ENCODE measurements around the gene FAM234B. TPM values are rescaled to one million over a fixed set of nuclear protein-coding genes. Genes with fewer than 3 reads are reported as not detected.
A peak's percentile ranks its signal among the peaks of the same experiment; 100 is the strongest.

FAM234B gene
- total RNA-seq, 6 donors from 2014 or later = 3.1 to 16.2 (median 8.8) TPM

GRCh38 chr12:13000616-13000924, 43.6 kb upstream of the FAM234B start:
- ATAC-seq (ENCODE audit: low FRiP score in 2 of 2) (peak; percentile 63 to 71), DNase-seq (peak in 1 of 2 donors; percentile 63)
- TF ChIP-seq POLR2A (IDR thresholded peaks at IDR 0.05) (peak in 1 of 4 donors; percentile 66), POLR2AphosphoS5 (IDR thresholded peaks at IDR 0.05) (no peak)
- no peaks in the 10 kb centered on the region for H3K36me3 ChIP-seq
- H3K27me3 ChIP-seq = no peaks in the 10 kb centered on the region
- 0 to 1% methylated on average over 12 to 15 of the region's 16 CpGs for WGBS, 2 donors
- peak overlapping the region; percentile 42 to 97 (median 79) for H3K4me3 ChIP-seq
- H3K27ac ChIP-seq = peak overlapping the region; percentile 94 to 97 (median 96)
- H3K4me1 ChIP-seq = peaks cover 16 to 42% (median 34%) of the 10 kb centered on the region in 4 donors
- no peaks in the 10 kb centered on the region for H3K9me3 ChIP-seq

- Histone ChIP-seq H3K27me3 (no peaks in the 10 kb centered on the region), H3K36me3 (no peaks in the 10 kb centered on the region), H3K9me3 (no peaks in the 10 kb centered on the region), H3K27ac (peak overlapping the region; percentile 94 to 97 (median 96)), H3K4me1 (peaks cover 16 to 42% (median 34%) of the 10 kb centered on the region in 4 donors), H3K4me3 (peak overlapping the region; percentile 42 to 97 (median 79))
- DNase-seq = peak; percentile 70 to 92
- peak; percentile 37 to 70 for ATAC-seq (ENCODE audit: low FRiP score in 2 of 2)
- 0% methylated on average over 11 to 45 of the region's 82 CpGs for WGBS, 2 donors
- TF ChIP-seq EP300 (IDR thresholded peaks at IDR 0.05) (no peak), CTCF (IDR thresholded peaks at IDR 0.05) (peak in 3 of 6 experiments; percentile 29 to 44 (median 34)), POLR2A (IDR thresholded peaks at IDR 0.05) (peak in 1 of 4 donors; percentile 9)
Observed at GRCh38 chr12:13000925-13001774, 43.0 kb upstream of the FAM234B start.

GRCh38 chr12:13001775-13002040, 42.5 kb upstream of the FAM234B start:
- 46 to 47% methylated on average over 10 to 16 of the region's 16 CpGs for WGBS, 2 donors
- ATAC-seq (ENCODE audit: low FRiP score in 2 of 2) = no peak
- H3K4me1 ChIP-seq = peaks cover 16 to 42% (median 33%) of the 10 kb centered on the region in 4 donors
- peak overlapping the region; percentile 42 to 97 (median 79) for H3K4me3 ChIP-seq
- no peak for DNase-seq
- no peak for TF ChIP-seq CTCF (IDR thresholded peaks at IDR 0.05)
- TF ChIP-seq EP300 (IDR thresholded peaks at IDR 0.05) = no peak
- TF ChIP-seq POLR2AphosphoS5 (IDR thresholded peaks at IDR 0.05) = no peak
- TF ChIP-seq POLR2A (IDR thresholded peaks at IDR 0.05) = no peak
- no peaks in the 10 kb centered on the region for H3K27me3 ChIP-seq
- H3K27ac ChIP-seq = peak overlapping the region; percentile 94 to 97 (median 96)
- H3K36me3 ChIP-seq = no peaks in the 10 kb centered on the region
- no peaks in the 10 kb centered on the region for H3K9me3 ChIP-seq

GRCh38 chr12:13002301-13003097, 41.7 kb upstream of the FAM234B start:
- ATAC-seq (ENCODE audit: low FRiP score in 2 of 2) = no peak
- H3K4me3 ChIP-seq = no peak overlapping the region
- 94 to 95% methylated on average over 10 of the region's 10 CpGs for WGBS, 2 donors

More at GRCh38 chr12:13002301-13003097, 41.7 kb upstream of the FAM234B start:
- H3K27ac ChIP-seq = no peak overlapping the region
- no peaks in the 10 kb centered on the region for H3K9me3 ChIP-seq
- no peak for DNase-seq
- peaks cover 15 to 37% (median 27%) of the 10 kb centered on the region in 4 donors for H3K4me1 ChIP-seq
- TF ChIP-seq POLR2AphosphoS5 (IDR thresholded peaks at IDR 0.05) (no peak), EP300 (IDR thresholded peaks at IDR 0.05) (no peak), POLR2A (IDR thresholded peaks at IDR 0.05) (no peak), CTCF (IDR thresholded peaks at IDR 0.05) (no peak)
- no peaks in the 10 kb centered on the region for H3K36me3 ChIP-seq
- H3K27me3 ChIP-seq = no peaks in the 10 kb centered on the region

All from upper lobe of left lung (tissue), 6 donors.